Transverse colon (tissue), 4 donors: ENCODE results near the gene CYB5R4.

ENCODE experiments used
- CTCF ChIP-seq, 5 experiments: fragments of 200-600 bp in 3 of 5; fragments of 450-650 bp in 2 of 5; sonication (generic) in 3 of 5; IDR thresholded peaks; 1 replicate in 2 of 5; 2 replicates in 3 of 5; pipeline ENCODE4 v1.5.1; 2016 to 2017; ENCODE audit warnings: antibody characterized with exemption in 5 of 5, inconsistent platforms in 3 of 5, mild to moderate bottlenecking in 2 of 5, moderate library complexity in 1 of 5
- EP300 ChIP-seq: sonication (generic); formaldehyde crosslinking; IDR thresholded peaks from one replicate; pipeline ENCODE4 v1.6.1; 2017; ENCODE audit warnings: antibody characterized with exemption, low read depth
- POLR2A ChIP-seq: fragments of 450-650 bp; IDR thresholded peaks from one replicate; pipeline ENCODE4 v1.6.1; 2016; ENCODE audit warnings: antibody characterized with exemption, mild to moderate bottlenecking, moderate library complexity
- POLR2AphosphoS5 ChIP-seq, 3 donors: sonication (generic); formaldehyde crosslinking; IDR thresholded peaks; one replicate each; pipeline ENCODE4 v1.6.1; 2016; ENCODE audit warnings: antibody characterized with exemption in 3 of 3

- no peak for TF ChIP-seq POLR2AphosphoS5 (IDR thresholded peaks at IDR 0.05)
- no peak for TF ChIP-seq POLR2A
- TF ChIP-seq CTCF (IDR thresholded peaks at IDR 0.05), result no peak
- no peak for TF ChIP-seq EP300
These were observed 49.3 kb downstream of the CYB5R4 start for GRCh38 chr6:83908813-83909212.
